22Rv1 (cell line): ENCODE results near the gene RFC2.
A peak's percentile ranks its signal among the peaks of the same experiment; 100 is the strongest.

Experiments
- H3K27ac ChIP-seq: fragments of 450-650 bp; 2 replicates; pipeline ENCODE4 v1.5.1; 2017
- ZFX ChIP-seq: fragments of 450-650 bp; IDR thresholded peaks from 2 replicates; pipeline ENCODE4 v1.6.1; 2017; ENCODE audit warnings: antibody characterized with exemption, borderline replicate concordance
- TF ChIP-seq, protein P1 (sequence below): fragments of 450-650 bp; IDR thresholded peaks from 2 replicates; pipeline ENCODE4 v1.5.1; 2017; ENCODE audit warnings: mild to moderate bottlenecking

Gene RFC2

GRCh38 chr7:74254129-74254857 is at the start of gene RFC2:
Gene RFC2, minus strand, starts transcription at chr7:74254399. Its CDS starts 16 bp downstream, at chr7:74254383.
- H3K27ac ChIP-seq, result peak within 1 kb of the TSS; percentile 92
- TF ChIP-seq, protein P1, sequence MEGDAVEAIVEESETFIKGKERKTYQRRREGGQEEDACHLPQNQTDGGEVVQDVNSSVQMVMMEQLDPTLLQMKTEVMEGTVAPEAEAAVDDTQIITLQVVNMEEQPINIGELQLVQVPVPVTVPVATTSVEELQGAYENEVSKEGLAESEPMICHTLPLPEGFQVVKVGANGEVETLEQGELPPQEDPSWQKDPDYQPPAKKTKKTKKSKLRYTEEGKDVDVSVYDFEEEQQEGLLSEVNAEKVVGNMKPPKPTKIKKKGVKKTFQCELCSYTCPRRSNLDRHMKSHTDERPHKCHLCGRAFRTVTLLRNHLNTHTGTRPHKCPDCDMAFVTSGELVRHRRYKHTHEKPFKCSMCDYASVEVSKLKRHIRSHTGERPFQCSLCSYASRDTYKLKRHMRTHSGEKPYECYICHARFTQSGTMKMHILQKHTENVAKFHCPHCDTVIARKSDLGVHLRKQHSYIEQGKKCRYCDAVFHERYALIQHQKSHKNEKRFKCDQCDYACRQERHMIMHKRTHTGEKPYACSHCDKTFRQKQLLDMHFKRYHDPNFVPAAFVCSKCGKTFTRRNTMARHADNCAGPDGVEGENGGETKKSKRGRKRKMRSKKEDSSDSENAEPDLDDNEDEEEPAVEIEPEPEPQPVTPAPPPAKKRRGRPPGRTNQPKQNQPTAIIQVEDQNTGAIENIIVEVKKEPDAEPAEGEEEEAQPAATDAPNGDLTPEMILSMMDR, result no peak
- TF ChIP-seq ZFX, result no peak

DNA sequence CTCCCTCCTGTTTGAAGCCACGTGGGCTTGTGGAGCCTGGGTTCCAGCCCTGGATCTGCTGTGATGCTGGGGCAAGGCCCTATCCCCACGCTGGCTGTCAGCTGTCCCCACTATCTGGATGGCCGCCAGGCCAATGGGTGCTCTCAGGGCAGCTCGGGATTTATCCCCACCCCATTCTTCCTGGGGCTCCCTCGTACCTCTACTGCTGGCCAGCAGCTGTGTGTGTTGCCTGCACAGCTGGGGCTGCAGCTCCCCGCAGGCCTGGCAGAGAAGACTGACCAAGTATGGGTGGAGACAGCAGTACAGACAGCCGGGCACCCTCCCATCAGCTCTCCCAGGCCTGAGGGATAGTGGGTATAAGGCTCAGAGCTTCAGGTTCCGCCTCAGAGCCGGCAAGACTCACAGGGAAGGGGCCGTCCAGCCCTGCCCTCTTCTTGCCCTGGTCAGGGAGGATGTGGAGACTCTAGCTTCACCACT is 48.6 kb upstream of the RFC2 start:
- TF ChIP-seq, protein P1, result no peak
- TF ChIP-seq ZFX, result no peak

DNA sequence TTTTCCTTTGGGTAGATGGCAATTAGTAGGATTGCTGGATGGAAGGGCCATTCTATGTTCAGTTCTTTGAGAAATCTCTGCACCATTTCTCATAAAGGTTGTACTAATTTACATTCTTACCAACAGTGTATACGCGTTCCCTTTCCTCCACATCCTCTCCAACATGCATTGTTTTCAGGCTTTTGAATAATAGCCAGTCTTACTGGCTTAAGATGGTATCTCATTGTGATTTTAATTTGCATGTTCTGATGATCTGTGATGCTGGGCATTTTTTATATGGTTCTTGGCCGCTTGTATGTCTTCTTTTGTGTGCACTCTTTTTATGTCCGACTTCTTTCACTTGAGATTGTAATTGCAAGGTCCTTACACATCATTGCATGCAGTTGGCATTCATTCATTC is 46.7 kb upstream of the RFC2 start:
- H3K27ac ChIP-seq, result no peak overlapping the region; the same call in 1 of the 2 replicates
- TF ChIP-seq, protein P1, result no peak
- no peak for TF ChIP-seq ZFX

More for the DNA sequence above, 48.6 kb upstream of the RFC2 start:
- H3K27ac ChIP-seq, result peak overlapping the region; percentile 25

DNA sequence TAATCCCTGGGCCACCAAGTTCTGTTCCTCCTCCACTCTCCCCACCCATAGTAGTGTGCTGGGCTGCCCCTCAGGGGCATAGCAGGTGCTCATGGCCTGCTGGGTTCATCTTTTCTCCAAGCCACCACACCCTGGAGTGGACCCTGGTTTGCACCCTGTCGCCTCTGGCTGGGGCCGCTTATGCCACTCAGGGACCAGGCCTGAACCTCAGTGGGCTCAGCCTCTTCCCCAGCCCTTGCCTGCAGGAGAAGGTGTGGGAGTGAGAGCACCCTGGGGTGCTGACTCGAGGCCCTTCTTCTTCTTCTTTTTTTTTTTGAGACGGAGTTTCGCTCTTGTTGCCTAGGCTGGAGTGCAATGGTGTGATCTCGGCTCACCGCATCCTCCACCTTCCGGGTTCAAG is 45.2 kb upstream of the RFC2 start:
- TF ChIP-seq, protein P1, result no peak
- no peak for TF ChIP-seq ZFX

GRCh38 chr7:74297516-74298233 is 43.5 kb upstream of the RFC2 start:
- no peak overlapping the region; the same call in 1 of the 2 replicates for H3K27ac ChIP-seq
- TF ChIP-seq, protein P1, result no peak
- TF ChIP-seq ZFX, result no peak

More for the DNA sequence above, 45.2 kb upstream of the RFC2 start:
- H3K27ac ChIP-seq, result no peak overlapping the region

- no peak for TF ChIP-seq ZFX
- H3K27ac ChIP-seq, result peak overlapping the region; percentile 74
These were observed 40.2 kb upstream of the RFC2 start for GRCh38 chr7:74294191-74294998.

- H3K27ac ChIP-seq, result peak overlapping the region; percentile 74
- TF ChIP-seq ZFX, result no peak
- TF ChIP-seq, protein P1, result no peak
These were observed 39.3 kb upstream of the RFC2 start for GRCh38 chr7:74293577-74293908.
